Measurements from ENCODE around the gene DZANK1.
"Not testable (repeated sequence)": the region's sequence is repeated elsewhere in the genome, so short reads cannot be mapped to it uniquely, and the experiment has no call there.

DZANK1 gene

DNA sequence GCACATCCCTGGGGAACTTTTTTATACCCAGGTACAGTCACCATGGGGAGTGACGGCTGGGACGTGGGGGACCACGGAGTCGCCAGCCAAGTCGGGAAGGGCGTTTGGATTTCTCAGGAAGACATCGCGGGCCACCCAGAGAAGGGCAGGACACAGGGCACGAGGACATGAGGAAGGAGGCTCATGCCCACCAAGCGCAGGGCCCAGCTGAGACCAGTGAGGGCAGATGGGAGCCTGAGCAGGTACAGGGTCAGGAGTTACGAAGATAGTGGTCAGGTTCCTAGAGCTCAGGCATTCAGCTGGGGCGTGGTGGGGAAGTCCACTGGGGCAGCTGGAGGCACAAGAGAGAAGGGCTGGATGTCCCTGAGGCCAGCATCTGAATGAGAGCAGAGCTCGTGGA lies 103.9 kb downstream of the DZANK1 start:
- no peak overlapping the region for H3K27ac ChIP-seq
- no peaks in the 10 kb centered on the region for H3K9me3 ChIP-seq
- TF ChIP-seq, protein P1, sequence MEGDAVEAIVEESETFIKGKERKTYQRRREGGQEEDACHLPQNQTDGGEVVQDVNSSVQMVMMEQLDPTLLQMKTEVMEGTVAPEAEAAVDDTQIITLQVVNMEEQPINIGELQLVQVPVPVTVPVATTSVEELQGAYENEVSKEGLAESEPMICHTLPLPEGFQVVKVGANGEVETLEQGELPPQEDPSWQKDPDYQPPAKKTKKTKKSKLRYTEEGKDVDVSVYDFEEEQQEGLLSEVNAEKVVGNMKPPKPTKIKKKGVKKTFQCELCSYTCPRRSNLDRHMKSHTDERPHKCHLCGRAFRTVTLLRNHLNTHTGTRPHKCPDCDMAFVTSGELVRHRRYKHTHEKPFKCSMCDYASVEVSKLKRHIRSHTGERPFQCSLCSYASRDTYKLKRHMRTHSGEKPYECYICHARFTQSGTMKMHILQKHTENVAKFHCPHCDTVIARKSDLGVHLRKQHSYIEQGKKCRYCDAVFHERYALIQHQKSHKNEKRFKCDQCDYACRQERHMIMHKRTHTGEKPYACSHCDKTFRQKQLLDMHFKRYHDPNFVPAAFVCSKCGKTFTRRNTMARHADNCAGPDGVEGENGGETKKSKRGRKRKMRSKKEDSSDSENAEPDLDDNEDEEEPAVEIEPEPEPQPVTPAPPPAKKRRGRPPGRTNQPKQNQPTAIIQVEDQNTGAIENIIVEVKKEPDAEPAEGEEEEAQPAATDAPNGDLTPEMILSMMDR (IDR thresholded peaks at IDR 0.05), result no peak
- H3K4me3 ChIP-seq (ENCODE audit: low read depth in 1 of 2, low read length in 1 of 2), result no peak overlapping the region
- no peaks in the 10 kb centered on the region for H3K4me1 ChIP-seq (ENCODE audit: control insufficient read depth in 1 of 2, insufficient read depth in 1 of 2, low read depth in 1 of 2, low read length in 1 of 2)
- no peaks in the 10 kb centered on the region for H3K36me3 ChIP-seq
- H3K27me3 ChIP-seq, result no peaks in the 10 kb centered on the region

- H3K36me3 ChIP-seq, result no peaks in the 10 kb centered on the region
- no peaks in the 10 kb centered on the region for H3K27me3 ChIP-seq
Observed at GRCh38 chr20:18361678-18362077, 105.2 kb downstream of the DZANK1 start.

GRCh38 chr20:18360635-18361034 lies 106.2 kb downstream of the DZANK1 start:
- Histone ChIP-seq H3K9me3 (no peaks in the 10 kb centered on the region), H3K27ac (no peak overlapping the region), H3K36me3 (no peaks in the 10 kb centered on the region), H3K27me3 (no peaks in the 10 kb centered on the region), H3K4me3 (ENCODE audit: low read depth in 1 of 2, low read length in 1 of 2) (no peak overlapping the region), H3K4me1 (ENCODE audit: control insufficient read depth in 1 of 2, insufficient read depth in 1 of 2, low read depth in 1 of 2, low read length in 1 of 2) (no peaks in the 10 kb centered on the region)
- TF ChIP-seq, protein P1 (IDR thresholded peaks at IDR 0.05), result no peak

More at GRCh38 chr20:18361678-18362077, 105.2 kb downstream of the DZANK1 start:
- Histone ChIP-seq H3K4me1 (ENCODE audit: control insufficient read depth in 1 of 2, insufficient read depth in 1 of 2, low read depth in 1 of 2, low read length in 1 of 2) (no peaks in the 10 kb centered on the region), H3K9me3 (no peaks in the 10 kb centered on the region), H3K27ac (no peak overlapping the region), H3K4me3 (ENCODE audit: low read depth in 1 of 2, low read length in 1 of 2) (no peak overlapping the region)
- TF ChIP-seq, protein P1 (IDR thresholded peaks at IDR 0.05), result no peak

GRCh38 chr20:18359854-18360253 lies 107.0 kb downstream of the DZANK1 start:
- Histone ChIP-seq H3K27me3 (no peaks in the 10 kb centered on the region), H3K36me3 (no peaks in the 10 kb centered on the region)
- TF ChIP-seq, protein P1 (IDR thresholded peaks at IDR 0.05), result no peak

DNA sequence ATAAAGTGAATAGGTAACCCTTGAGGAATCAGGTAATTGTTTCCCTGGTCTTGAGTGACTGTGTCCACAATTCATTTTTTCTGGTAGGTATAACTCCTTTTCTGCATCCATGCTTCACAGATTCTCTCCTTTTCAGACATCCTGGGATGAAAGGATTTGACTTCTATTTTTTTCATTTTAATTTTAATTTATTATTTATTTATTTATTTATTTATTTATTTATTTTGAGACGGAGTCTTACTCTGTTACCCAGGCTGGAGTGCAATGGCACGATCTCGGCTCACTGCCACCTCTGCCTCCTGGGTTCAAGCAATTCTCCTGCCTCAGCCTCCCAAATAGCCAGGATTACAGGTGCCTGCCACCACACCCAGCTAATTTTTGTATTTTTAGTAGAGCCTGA lies 117.1 kb downstream of the DZANK1 start:
- H3K27me3 ChIP-seq; H3K27ac ChIP-seq; H3K9me3 ChIP-seq; H3K4me3 ChIP-seq (ENCODE audit: low read depth in 1 of 2, low read length in 1 of 2); H3K36me3 ChIP-seq; H3K4me1 ChIP-seq (ENCODE audit: control insufficient read depth in 1 of 2, insufficient read depth in 1 of 2, low read depth in 1 of 2, low read length in 1 of 2): not testable (repeated sequence)

More at GRCh38 chr20:18359854-18360253, 107.0 kb downstream of the DZANK1 start:
- Histone ChIP-seq H3K9me3 (no peaks in the 10 kb centered on the region), H3K4me3 (ENCODE audit: low read depth in 1 of 2, low read length in 1 of 2) (no peak overlapping the region), H3K4me1 (ENCODE audit: control insufficient read depth in 1 of 2, insufficient read depth in 1 of 2, low read depth in 1 of 2, low read length in 1 of 2) (no peaks in the 10 kb centered on the region), H3K27ac (no peak overlapping the region)

Measured in neutrophil (primary cell).